OCI-LY3 (cell line): Measurements from ENCODE around the gene SLC26A11.

ENCODE experiments used
- H2AFZ ChIP-seq: fragments of 200-600, 300-600 bp; shearing (Covaris generic); 2 replicates; pipeline ENCODE4 v1.6.0; 2014; ENCODE audit warnings: antibody characterized with exemption, low read depth, low read length
- H3K27ac ChIP-seq: fragments of 200-600, 300-600 bp; sonication (generic); 2 replicates; pipeline ENCODE4 v1.5.1; 2014; ENCODE audit warnings: mild to moderate bottlenecking, low read length, moderate library complexity, mixed read lengths
- H3K27me3 ChIP-seq: fragments of 200-600, 300-600 bp; sonication (generic); 2 replicates; pipeline ENCODE4 v1.6.1; 2014; ENCODE audit warnings: low read depth, low read length, mixed read lengths
- H3K36me3 ChIP-seq: fragments of 200-600, 300-600 bp; sonication (generic); replicated peaks from 2 replicates; pipeline ENCODE3; 2014; ENCODE audit warnings: low read depth, low read length, mixed read lengths
- H3K4me1 ChIP-seq: fragments of 300-600, 200-600 bp; sonication (generic); 2 replicates; pipeline ENCODE4 v1.6.1; 2014; ENCODE audit warnings: low read length, mixed read lengths
- H3K4me2 ChIP-seq: fragments of 200-600, 300-600 bp; sonication (generic); 2 replicates; pipeline ENCODE4 v1.6.1; 2014; ENCODE audit warnings: low read length, mixed read lengths
- H3K4me3 ChIP-seq: fragments of 300-600, 200-600 bp; sonication (generic); 2 replicates; pipeline ENCODE4 v1.5.1; 2014; ENCODE audit warnings: antibody characterized with exemption, mild to moderate bottlenecking, low read length, moderate library complexity
- H3K79me2 ChIP-seq: fragments of 300-600, 200-600 bp; shearing (Covaris generic); 2 replicates; pipeline ENCODE4 v1.6.1; 2014; ENCODE audit warnings: mild to moderate bottlenecking, low read length, mixed read lengths
- H3K9ac ChIP-seq: fragments of 300-600, 200-600 bp; shearing (Covaris generic); 2 replicates; pipeline ENCODE4 v1.6.0; 2014; ENCODE audit warnings: mild to moderate bottlenecking, low read length, moderate library complexity
- H3K9me3 ChIP-seq: fragments of 200-600, 300-600 bp; shearing (Covaris generic); 2 replicates; pipeline ENCODE4 v1.6.1; 2014; ENCODE audit warnings: low read length, mixed read lengths; ENCODE audit not compliant: insufficient read depth
- H4K20me1 ChIP-seq: fragments of 200-600, 300-600 bp; sonication (generic); 2 replicates; pipeline ENCODE4 v1.6.1; 2016; ENCODE audit warnings: low read length, mixed read lengths; ENCODE audit not compliant: insufficient read depth
- CTCF ChIP-seq: fragments of 200-600, 300-600 bp; sonication (generic); IDR thresholded peaks from 2 replicates; pipeline ENCODE4 v1.5.1; 2014; ENCODE audit warnings: antibody characterized with exemption, low read length, low read depth
- EZH2phosphoT487 ChIP-seq: fragments of 200-600 bp; shearing (Covaris generic); IDR thresholded peaks from 2 replicates; pipeline ENCODE4 v1.6.1; 2018; ENCODE audit warnings: antibody characterized with exemption, mixed run types, low read depth

Gene SLC26A11

GRCh38 chr17:80185968-80186367 is 34.3 kb upstream of the SLC26A11 start:
- H3K36me3 ChIP-seq = no peaks in the 10 kb centered on the region
- no peak overlapping the region for H3K9ac ChIP-seq
- H4K20me1 ChIP-seq = no peaks in the 10 kb centered on the region
- H2AFZ ChIP-seq = no peak overlapping the region
- H3K79me2 ChIP-seq = no peaks in the 10 kb centered on the region
- no peak overlapping the region for H3K4me2 ChIP-seq
- H3K4me3 ChIP-seq = no peak overlapping the region
- H3K27me3 ChIP-seq = no peaks in the 10 kb centered on the region
- no peaks in the 10 kb centered on the region for H3K9me3 ChIP-seq
- H3K27ac ChIP-seq = no peak overlapping the region
- no peak for TF ChIP-seq EZH2phosphoT487
- no peak for TF ChIP-seq CTCF
- no peaks in the 10 kb centered on the region for H3K4me1 ChIP-seq

GRCh38 chr17:80187090-80187489 is 33.1 kb upstream of the SLC26A11 start:
- Histone ChIP-seq H3K4me2 (no peak overlapping the region), H2AFZ (no peak overlapping the region), H3K36me3 (no peaks in the 10 kb centered on the region), H3K9ac (no peak overlapping the region), H3K4me3 (no peak overlapping the region), H4K20me1 (no peaks in the 10 kb centered on the region), H3K9me3 (no peaks in the 10 kb centered on the region), H3K79me2 (no peaks in the 10 kb centered on the region), H3K27me3 (no peaks in the 10 kb centered on the region), H3K4me1 (no peaks in the 10 kb centered on the region), H3K27ac (no peak overlapping the region)
- TF ChIP-seq CTCF = no peak
- TF ChIP-seq EZH2phosphoT487 = no peak

- TF ChIP-seq EZH2phosphoT487 = no peak
- no peak for TF ChIP-seq CTCF
- Histone ChIP-seq H3K4me3 (no peak overlapping the region), H3K9me3 (no peaks in the 10 kb centered on the region), H3K27ac (no peak overlapping the region), H3K79me2 (no peaks in the 10 kb centered on the region), H3K36me3 (no peaks in the 10 kb centered on the region), H4K20me1 (no peaks in the 10 kb centered on the region), H2AFZ (no peak overlapping the region), H3K9ac (no peak overlapping the region), H3K27me3 (no peaks in the 10 kb centered on the region), H3K4me1 (no peaks in the 10 kb centered on the region), H3K4me2 (no peak overlapping the region)
These were observed 32.7 kb upstream of the SLC26A11 start for GRCh38 chr17:80187515-80187941.

DNA sequence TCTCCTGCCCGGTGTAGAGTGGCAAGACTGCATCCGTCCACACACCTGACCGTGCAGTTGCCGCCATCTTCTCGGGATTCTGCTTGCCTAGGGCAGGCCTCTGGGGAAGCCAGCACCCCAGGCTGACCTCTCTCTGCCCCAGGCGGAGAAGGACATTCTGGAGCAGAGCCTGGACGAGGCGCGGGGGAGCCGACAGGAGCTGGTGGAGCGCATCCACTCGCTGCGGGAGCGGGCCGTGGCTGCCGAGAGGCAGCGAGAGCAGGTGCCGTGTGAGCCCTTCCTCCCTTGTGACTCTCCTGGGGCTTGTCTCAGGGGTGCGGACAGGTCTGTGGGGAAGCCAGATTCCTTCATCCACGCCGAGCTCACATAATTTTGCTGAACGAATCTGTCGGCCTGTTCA is 30.6 kb upstream of the SLC26A11 start:
- Histone ChIP-seq H3K27me3 (no peaks in the 10 kb centered on the region), H3K36me3 (no peaks in the 10 kb centered on the region), H3K79me2 (no peaks in the 10 kb centered on the region), H3K4me2 (no peak overlapping the region), H2AFZ (no peak overlapping the region), H3K4me1 (no peaks in the 10 kb centered on the region), H4K20me1 (no peaks in the 10 kb centered on the region), H3K9ac (no peak overlapping the region), H3K27ac (no peak overlapping the region), H3K9me3 (no peaks in the 10 kb centered on the region), H3K4me3 (no peak overlapping the region)
- TF ChIP-seq EZH2phosphoT487 (no peak), CTCF (no peak)
